B cell (primary cell): ENCODE results near the gene RYK. TPM values are rescaled to one million over a fixed set of nuclear protein-coding genes. Genes with fewer than 3 reads are reported as not detected.

Source experiments
- ATAC-seq: fragments of 200-7000 bp; cut with Tn5 transposase; one replicate; pipeline ENCODE4 v1.10.0; 2021; ENCODE audit warnings: low read depth, mild to moderate bottlenecking, moderate number of reproducible peaks, moderate library complexity
- CTCF ChIA-PET: fragments of 350-600 bp; sonication (Branson Sonifier 250); formaldehyde crosslinking; loops from one replicate; lab custom pipeline; 2021; ENCODE audit warnings: antibody characterized with exemption, inconsistent platforms; lab: Charles Lee
- POLR2A ChIA-PET: fragments of 350-600 bp; sonication (Branson Sonifier 250); formaldehyde crosslinking; loops from one replicate; lab custom pipeline; 2021; ENCODE audit warnings: antibody characterized with exemption; lab: Charles Lee
- DNase-seq: peaks from one replicate; pipeline ENCODE4 v3.0.0; 2013
- H2AFZ ChIP-seq: 2 replicates; pipeline ENCODE4 v1.6.1; 2012; ENCODE audit warnings: mild to moderate bottlenecking, low read depth, low read length; ENCODE audit not compliant: insufficient read depth, poor library complexity, severe bottlenecking
- H3K27ac ChIP-seq, 2 donors: 1 replicate in 1 of 2; 2 replicates in 1 of 2; pipeline ENCODE4 v1.5.1; 2012 to 2013; ENCODE audit warnings: low read length in 2 of 2, mild to moderate bottlenecking in 2 of 2, moderate library complexity in 1 of 2
- H3K27me3 ChIP-seq, 4 experiments: fragments of 200-600 bp in 1 of 4; sonication (generic) in 1 of 4; replicated peaks in 1 of 4; 1 replicate in 2 of 4; 2 replicates in 2 of 4; pipeline versions ENCODE4 v1.6.1 to v1.7.0; 2013 to 2016; ENCODE audit warnings: low read length in 3 of 4, mild to moderate bottlenecking in 2 of 4, mixed read lengths in 1 of 4, moderate library complexity in 1 of 4; ENCODE audit not compliant: insufficient read depth in 4 of 4, control insufficient read depth in 3 of 4; ENCODE audit errors: control extremely low read depth in 1 of 4
- H3K36me3 ChIP-seq, 2 experiments: replicated peaks in 1 of 2; 1 replicate in 1 of 2; 2 replicates in 1 of 2; pipeline versions ENCODE4 v1.6.1 to v1.7.1; 2013; ENCODE audit warnings: low read length in 1 of 2; ENCODE audit not compliant: insufficient read depth in 2 of 2, control insufficient read depth in 1 of 2; ENCODE audit errors: control extremely low read depth in 1 of 2, extremely low read depth in 1 of 2
- H3K4me1 ChIP-seq, 2 donors: fragments of 200-600 bp in 1 of 2; sonication (generic) in 1 of 2; 1 replicate in 1 of 2; 2 replicates in 1 of 2; pipeline versions ENCODE4 v1.5.1 to v1.6.1; 2013 to 2017; ENCODE audit warnings: low read length in 2 of 2; ENCODE audit not compliant: control insufficient read depth in 2 of 2, insufficient read depth in 2 of 2
- H3K4me2 ChIP-seq: replicated peaks from 2 replicates; pipeline ENCODE3; 2012; ENCODE audit warnings: mild to moderate bottlenecking, low read depth, low read length; ENCODE audit not compliant: poor library complexity, severe bottlenecking
- H3K4me3 ChIP-seq, 5 experiments: fragments of 200-600 bp in 1 of 5; sonication (generic) in 1 of 5; 1 replicate in 3 of 5; 2 replicates in 2 of 5; pipeline versions ENCODE4 v1.5.1 to v1.7.0; 2011 to 2016; ENCODE audit warnings: low read length in 4 of 5, mild to moderate bottlenecking in 4 of 5, low read depth in 2 of 5, control low read depth in 1 of 5, moderate library complexity in 1 of 5; ENCODE audit not compliant: insufficient read depth in 1 of 5; ENCODE audit errors: control extremely low read depth in 1 of 5, extremely low read depth in 1 of 5
- H3K79me2 ChIP-seq: fragments of 200-600 bp; sonication (generic); one replicate; pipeline ENCODE4 v1.6.0; 2016; ENCODE audit warnings: low read length; ENCODE audit not compliant: control insufficient read depth, insufficient read depth
- H3K9ac ChIP-seq: fragments of 200-600 bp; sonication (generic); 2 replicates; pipeline ENCODE4 v1.6.1; 2017; ENCODE audit warnings: mild to moderate bottlenecking, low read length, moderate library complexity
- H3K9me3 ChIP-seq, 3 donors: one replicate each; pipeline versions ENCODE4 v1.6.1 to v1.7.1; 2013; ENCODE audit warnings: low read length in 2 of 3; ENCODE audit not compliant: control insufficient read depth in 2 of 3, insufficient read depth in 1 of 3; ENCODE audit errors: control extremely low read depth in 1 of 3
- H4K20me1 ChIP-seq: 2 replicates; pipeline ENCODE4 v1.6.0; 2012; ENCODE audit warnings: mild to moderate bottlenecking, low read length; ENCODE audit not compliant: insufficient read depth, control insufficient read depth, poor library complexity, severe bottlenecking
- H3K27ac Mint-ChIP-seq: one replicate; pipeline ENCODE4 v1.8.0; 2021; ENCODE audit warnings: mixed read lengths
- H3K27me3 Mint-ChIP-seq: one replicate; pipeline ENCODE4 v1.8.0; 2021; ENCODE audit warnings: mixed read lengths
- H3K4me1 Mint-ChIP-seq: one replicate; pipeline ENCODE4 v1.8.0; 2021; ENCODE audit warnings: mixed read lengths
- H3K4me3 Mint-ChIP-seq: one replicate; pipeline ENCODE4 v1.8.0; 2021; ENCODE audit warnings: mixed read lengths
- H3K9me3 Mint-ChIP-seq: one replicate; pipeline ENCODE4 v1.8.0; 2022; ENCODE audit warnings: mixed read lengths; ENCODE audit not compliant: insufficient read depth
- EZH2 ChIP-seq: IDR thresholded peaks from 2 replicates; pipeline ENCODE4 v1.6.1; 2012; ENCODE audit warnings: borderline replicate concordance, low read depth, mild to moderate bottlenecking, moderate library complexity, low read length; ENCODE audit not compliant: insufficient read depth, poor library complexity, severe bottlenecking
- WGBS: methylation state at CpG from one replicate; pipeline ENCODE4 v1.1.5; 2013; ENCODE audit warnings: missing lambda C conversion rate; ENCODE audit not compliant: insufficient coverage; 5-methylcytosine and 5-hydroxymethylcytosine counted together
- intact Hi-C: fragments of 100-400 bp; cut with micrococcal nuclease; formaldehyde crosslinking; loops from one replicate; pipeline ENCODE4 v1.10.0; 2022
- polyA plus RNA-seq: library from polyadenylated mRNA; depleted of rRNA; stranded (reverse); fragments of >200 nt; gene quantifications from 2 replicates; pipeline ENCODE4 v1.2.3, GENCODE V29; 2012
- total RNA-seq, 2 donors: library from RNA; stranded (reverse); fragments of 120-200 nt in 1 of 2; gene quantifications; 1 replicate in 1 of 2; 2 replicates in 1 of 2; pipeline versions ENCODE4 v1.2.3 to v1.2.4, GENCODE V29; 2013 to 2022
- TF ChIP-seq, protein P1 (sequence below): fragments of 200-600 bp; IDR thresholded peaks from one replicate; pipeline ENCODE4 v1.8.0; 2022; ENCODE audit warnings: antibody characterized with exemption, mild to moderate bottlenecking

The RYK gene
- total and polyA plus RNA-seq, 2 donors (not counting 1 experiment from before 2014, with no cell fraction given), result 16.9 to 67.7 TPM

DNA sequence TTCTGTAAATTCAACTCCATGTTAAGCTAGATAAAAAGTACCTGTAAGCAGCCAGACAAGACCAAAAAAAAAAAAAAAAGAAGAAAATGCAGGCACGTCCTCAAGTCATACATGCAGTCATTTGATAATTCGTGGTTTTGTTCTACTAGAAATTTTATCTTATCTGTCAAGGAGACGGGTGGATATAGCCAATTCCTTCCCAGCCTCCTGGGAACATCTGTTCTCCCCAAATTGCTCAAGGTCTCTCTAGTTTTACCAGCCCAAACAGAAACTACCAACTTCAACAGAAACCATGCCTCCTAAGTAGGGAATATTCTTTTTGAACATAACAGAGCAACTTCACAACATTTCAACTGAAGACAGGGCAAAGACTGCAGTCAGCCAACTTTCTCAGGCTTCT lies 19.5 kb downstream of the RYK start:
- no peaks in the 10 kb centered on the region for H3K27me3 ChIP-seq
- DNase-seq (no peak), ATAC-seq (no peak)
- H3K27ac Mint-ChIP-seq, result no peak overlapping the region
- H3K4me3 ChIP-seq, result no peak overlapping the region
- no peak overlapping the region for H2AFZ ChIP-seq
- H3K9me3 ChIP-seq, result no peaks in the 10 kb centered on the region
- whole genome bisulfite sequencing, result no CpG with 5 or more reads among the region's 3 CpGs
- no peaks in the 10 kb centered on the region for H3K27me3 Mint-ChIP-seq
- H3K9me3 Mint-ChIP-seq, result no peaks in the 10 kb centered on the region
- H3K9ac ChIP-seq, result no peak overlapping the region
- H3K4me1 ChIP-seq, result peaks cover 11 to 24% of the 10 kb centered on the region in 2 donors
- H3K79me2 ChIP-seq, result peaks cover 97% of the 10 kb centered on the region
- CTCF ChIA-PET, result no interaction called here
- peaks cover 56% of the 10 kb centered on the region for H3K4me1 Mint-ChIP-seq
- no peak overlapping the region for H3K4me3 Mint-ChIP-seq
- no peak overlapping the region for H3K27ac ChIP-seq
- intact Hi-C loops, result no loop called here
- POLR2A ChIA-PET, result no interaction called here
- no peak overlapping the region for H3K4me2 ChIP-seq
- TF ChIP-seq EZH2, result no peak
- TF ChIP-seq, protein P1, sequence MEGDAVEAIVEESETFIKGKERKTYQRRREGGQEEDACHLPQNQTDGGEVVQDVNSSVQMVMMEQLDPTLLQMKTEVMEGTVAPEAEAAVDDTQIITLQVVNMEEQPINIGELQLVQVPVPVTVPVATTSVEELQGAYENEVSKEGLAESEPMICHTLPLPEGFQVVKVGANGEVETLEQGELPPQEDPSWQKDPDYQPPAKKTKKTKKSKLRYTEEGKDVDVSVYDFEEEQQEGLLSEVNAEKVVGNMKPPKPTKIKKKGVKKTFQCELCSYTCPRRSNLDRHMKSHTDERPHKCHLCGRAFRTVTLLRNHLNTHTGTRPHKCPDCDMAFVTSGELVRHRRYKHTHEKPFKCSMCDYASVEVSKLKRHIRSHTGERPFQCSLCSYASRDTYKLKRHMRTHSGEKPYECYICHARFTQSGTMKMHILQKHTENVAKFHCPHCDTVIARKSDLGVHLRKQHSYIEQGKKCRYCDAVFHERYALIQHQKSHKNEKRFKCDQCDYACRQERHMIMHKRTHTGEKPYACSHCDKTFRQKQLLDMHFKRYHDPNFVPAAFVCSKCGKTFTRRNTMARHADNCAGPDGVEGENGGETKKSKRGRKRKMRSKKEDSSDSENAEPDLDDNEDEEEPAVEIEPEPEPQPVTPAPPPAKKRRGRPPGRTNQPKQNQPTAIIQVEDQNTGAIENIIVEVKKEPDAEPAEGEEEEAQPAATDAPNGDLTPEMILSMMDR, result no peak
- no peaks in the 10 kb centered on the region for H3K36me3 ChIP-seq
- peaks cover 74% of the 10 kb centered on the region for H4K20me1 ChIP-seq

DNA sequence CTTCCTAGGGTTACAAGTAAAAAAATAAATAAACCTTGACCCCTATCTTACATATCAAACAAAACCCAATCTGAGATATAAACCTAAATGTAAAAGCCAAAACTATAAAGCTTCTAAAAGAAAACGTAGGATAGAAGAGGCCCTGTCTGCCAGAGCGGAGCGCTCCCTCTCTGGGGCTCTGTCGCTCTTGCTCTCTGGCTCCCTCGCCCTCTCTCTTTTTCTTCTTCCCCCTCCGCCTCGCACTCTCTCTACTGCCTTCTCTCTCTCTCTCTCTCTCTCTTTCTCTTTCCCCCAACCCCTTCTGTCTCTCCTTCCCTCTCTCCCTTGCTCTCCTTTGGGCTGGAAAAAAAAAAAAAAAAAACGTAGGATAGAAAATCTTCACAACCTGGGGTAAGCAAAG lies 21.6 kb downstream of the RYK start:
- intact Hi-C loops, result no loop called here
- WGBS, result 97% methylated on average over 7 of the region's 8 CpGs

More for the DNA sequence above, 21.6 kb downstream of the RYK start:
- H3K36me3 ChIP-seq, result no peaks in the 10 kb centered on the region
- POLR2A ChIA-PET, result interaction anchor here (0.7 kb wide), 1 partner anchor 12 kb away, joined by 6 read pairs; no protein-coding TSS in a partner anchor
- no peaks in the 10 kb centered on the region for H3K27me3 ChIP-seq
- no peak overlapping the region for H3K4me2 ChIP-seq
- H3K27ac ChIP-seq, result no peak overlapping the region
- ATAC-seq (no peak), DNase-seq (no peak)
- H3K9me3 Mint-ChIP-seq, result no peaks in the 10 kb centered on the region
- H3K4me3 Mint-ChIP-seq, result no peak overlapping the region
- H4K20me1 ChIP-seq, result peaks cover 81% of the 10 kb centered on the region
- no peak overlapping the region for H3K9ac ChIP-seq
- peaks cover 91% of the 10 kb centered on the region for H3K79me2 ChIP-seq
- H3K27me3 Mint-ChIP-seq, result no peaks in the 10 kb centered on the region
- peaks cover 47% of the 10 kb centered on the region for H3K4me1 Mint-ChIP-seq
- peaks cover 15 to 23% of the 10 kb centered on the region in 2 donors for H3K4me1 ChIP-seq
- CTCF ChIA-PET, result interaction anchor here (0.7 to 1.8 kb wide), 3 partner anchors 16 to 251 kb away, joined by 3 to 6 read pairs (median 4); no protein-coding TSS in a partner anchor
- TF ChIP-seq, protein P1, result no peak
- TF ChIP-seq EZH2, result no peak
- H3K27ac Mint-ChIP-seq, result no peak overlapping the region
- H2AFZ ChIP-seq, result no peak overlapping the region
- no peak overlapping the region for H3K4me3 ChIP-seq
- peaks cover 0 to 4% (median 0%) of the 10 kb centered on the region in 3 donors for H3K9me3 ChIP-seq
